Upper lobe of left lung (tissue), 6 donors: Measurements from ENCODE around the gene TRAFD1. TPM values are rescaled to one million over a fixed set of nuclear protein-coding genes. Genes with fewer than 3 reads are reported as not detected.

Source experiments
- ATAC-seq, 2 donors: fragments of 200-7000 bp; cut with Tn5 transposase; one replicate each; pipeline ENCODE4 v1.9.1; 2022; ENCODE audit warnings: mild to moderate bottlenecking in 2 of 2, moderate library complexity in 2 of 2; ENCODE audit not compliant: low FRiP score in 2 of 2
- DNase-seq, 2 donors: peaks; one replicate each; pipeline ENCODE4 v3.0.0-alpha.2; 2019 to 2020
- H3K27ac ChIP-seq, 4 donors: fragments of 200-600 bp; sonication (generic); one replicate each; pipeline ENCODE4 v1.5.1; 2016 to 2019
- H3K27me3 ChIP-seq, 4 donors: fragments of 200-600 bp; sonication (generic); one replicate each; pipeline ENCODE4 v1.5.1; 2017 to 2019
- H3K36me3 ChIP-seq, 4 donors: fragments of 200-600 bp; sonication (generic); one replicate each; pipeline ENCODE4 v1.5.1; 2016 to 2019
- H3K4me1 ChIP-seq, 4 donors: fragments of 200-600 bp; sonication (generic); one replicate each; pipeline ENCODE4 v1.5.1; 2018 to 2019
- H3K4me3 ChIP-seq, 4 donors: fragments of 200-600 bp; sonication (generic); one replicate each; pipeline ENCODE4 v1.5.1; 2017 to 2019; ENCODE audit warnings: mild to moderate bottlenecking in 2 of 4, moderate library complexity in 1 of 4
- H3K9me3 ChIP-seq, 4 donors: fragments of 200-600 bp; sonication (generic); one replicate each; pipeline ENCODE4 v1.5.1; 2018 to 2019
- EP300 ChIP-seq, 4 donors: sonication (generic); formaldehyde crosslinking; IDR thresholded peaks; one replicate each; pipeline ENCODE4 v1.5.1; 2017; ENCODE audit warnings: antibody characterized with exemption in 4 of 4, control low read depth in 2 of 4
- POLR2A ChIP-seq, 4 donors: fragments of 450-650 bp; IDR thresholded peaks; one replicate each; pipeline ENCODE4 v1.5.1; 2016 to 2017; ENCODE audit warnings: antibody characterized with exemption in 4 of 4, mild to moderate bottlenecking in 2 of 4
- POLR2AphosphoS5 ChIP-seq, 2 donors: sonication (generic); formaldehyde crosslinking; IDR thresholded peaks; one replicate each; pipeline ENCODE4 v1.5.1; 2017; ENCODE audit warnings: antibody characterized with exemption in 2 of 2
- WGBS, 2 donors: methylation state at CpG; one replicate each; pipeline ENCODE4 v1.1.5; 2017 to 2018; 5-methylcytosine and 5-hydroxymethylcytosine counted together
- total RNA-seq, 6 donors: library from RNA; depleted of rRNA in 4 of 6; stranded (reverse); fragments of >200 nt in 4 of 6; gene quantifications; one replicate each; pipeline versions ENCODE4 v1.1.0 to v1.2.1, GENCODE V29; 2016 to 2021
- TF ChIP-seq, protein P1 (sequence below), 6 experiments: fragments of 450-650 bp in 4 of 6; fragments of 200-600 bp in 2 of 6; sonication (generic) in 2 of 6; IDR thresholded peaks; one replicate each; pipeline ENCODE4 v1.5.1; 2016 to 2019; ENCODE audit warnings: antibody characterized with exemption in 6 of 6
- donor health status: DM: no; HTN: no; CAD: no; lungs with moderate emphysema.
- donor health status: DM: no; HTN: yes; CAD: no; lungs with severe emphysema.

The TRAFD1 gene
- total RNA-seq, 6 donors from 2014 or later: 36.9 to 75.4 (median 42.6) TPM

DNA sequence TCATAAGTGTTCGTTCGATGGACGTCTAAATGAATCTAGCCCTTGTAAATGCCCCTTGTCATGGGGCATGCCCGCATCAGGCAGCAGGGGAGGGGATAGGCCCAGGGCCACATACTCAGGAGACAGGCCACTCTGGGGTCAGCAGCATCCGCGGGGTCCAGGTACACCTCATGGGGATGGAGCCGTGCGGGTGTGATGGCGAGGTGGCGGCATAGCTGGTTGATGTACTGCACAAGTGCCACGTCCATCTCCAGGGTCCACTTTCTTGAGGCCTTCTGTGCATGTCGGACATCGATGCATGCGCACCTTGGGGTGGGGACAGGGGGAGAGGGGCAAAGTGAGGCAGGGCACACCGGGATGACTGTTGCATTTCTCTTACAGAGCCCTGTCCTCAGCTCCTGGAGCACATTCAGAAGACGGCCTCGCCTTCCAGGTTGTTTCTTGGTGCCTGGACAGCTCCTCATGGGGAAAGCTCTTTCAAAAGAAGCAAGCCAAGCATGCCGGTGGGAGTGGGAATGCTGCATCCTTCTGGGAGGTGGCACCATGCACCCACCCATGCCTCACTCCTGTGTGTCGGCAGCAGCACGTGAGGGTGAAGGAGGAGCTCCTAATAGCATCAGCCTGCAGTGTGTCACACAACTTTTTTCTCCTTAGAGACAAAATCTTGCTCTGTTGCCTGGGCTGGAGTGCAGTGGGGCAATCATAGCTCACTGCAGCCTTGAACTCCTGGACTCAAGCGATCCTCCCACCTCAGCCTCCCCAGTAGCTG lies 47.4 kb downstream of the TRAFD1 start:
- no peak overlapping the region for H3K4me3 ChIP-seq
- H3K27ac ChIP-seq: no peak overlapping the region
- no peaks in the 10 kb centered on the region for H3K27me3 ChIP-seq
- TF ChIP-seq EP300 (IDR thresholded peaks at IDR 0.05) (no peak), POLR2AphosphoS5 (IDR thresholded peaks at IDR 0.05) (no peak), POLR2A (IDR thresholded peaks at IDR 0.05) (no peak)
- TF ChIP-seq, protein P1, sequence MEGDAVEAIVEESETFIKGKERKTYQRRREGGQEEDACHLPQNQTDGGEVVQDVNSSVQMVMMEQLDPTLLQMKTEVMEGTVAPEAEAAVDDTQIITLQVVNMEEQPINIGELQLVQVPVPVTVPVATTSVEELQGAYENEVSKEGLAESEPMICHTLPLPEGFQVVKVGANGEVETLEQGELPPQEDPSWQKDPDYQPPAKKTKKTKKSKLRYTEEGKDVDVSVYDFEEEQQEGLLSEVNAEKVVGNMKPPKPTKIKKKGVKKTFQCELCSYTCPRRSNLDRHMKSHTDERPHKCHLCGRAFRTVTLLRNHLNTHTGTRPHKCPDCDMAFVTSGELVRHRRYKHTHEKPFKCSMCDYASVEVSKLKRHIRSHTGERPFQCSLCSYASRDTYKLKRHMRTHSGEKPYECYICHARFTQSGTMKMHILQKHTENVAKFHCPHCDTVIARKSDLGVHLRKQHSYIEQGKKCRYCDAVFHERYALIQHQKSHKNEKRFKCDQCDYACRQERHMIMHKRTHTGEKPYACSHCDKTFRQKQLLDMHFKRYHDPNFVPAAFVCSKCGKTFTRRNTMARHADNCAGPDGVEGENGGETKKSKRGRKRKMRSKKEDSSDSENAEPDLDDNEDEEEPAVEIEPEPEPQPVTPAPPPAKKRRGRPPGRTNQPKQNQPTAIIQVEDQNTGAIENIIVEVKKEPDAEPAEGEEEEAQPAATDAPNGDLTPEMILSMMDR (IDR thresholded peaks at IDR 0.05): no peak
- WGBS, 2 donors: 94 to 99% methylated on average over 16 to 21 of the region's 21 CpGs
- H3K9me3 ChIP-seq: no peaks in the 10 kb centered on the region
- H3K4me1 ChIP-seq: no peaks in the 10 kb centered on the region
- DNase-seq: no peak
- peaks cover 8 to 84% (median 58%) of the 10 kb centered on the region in 4 donors for H3K36me3 ChIP-seq
- ATAC-seq: no peak

DNA sequence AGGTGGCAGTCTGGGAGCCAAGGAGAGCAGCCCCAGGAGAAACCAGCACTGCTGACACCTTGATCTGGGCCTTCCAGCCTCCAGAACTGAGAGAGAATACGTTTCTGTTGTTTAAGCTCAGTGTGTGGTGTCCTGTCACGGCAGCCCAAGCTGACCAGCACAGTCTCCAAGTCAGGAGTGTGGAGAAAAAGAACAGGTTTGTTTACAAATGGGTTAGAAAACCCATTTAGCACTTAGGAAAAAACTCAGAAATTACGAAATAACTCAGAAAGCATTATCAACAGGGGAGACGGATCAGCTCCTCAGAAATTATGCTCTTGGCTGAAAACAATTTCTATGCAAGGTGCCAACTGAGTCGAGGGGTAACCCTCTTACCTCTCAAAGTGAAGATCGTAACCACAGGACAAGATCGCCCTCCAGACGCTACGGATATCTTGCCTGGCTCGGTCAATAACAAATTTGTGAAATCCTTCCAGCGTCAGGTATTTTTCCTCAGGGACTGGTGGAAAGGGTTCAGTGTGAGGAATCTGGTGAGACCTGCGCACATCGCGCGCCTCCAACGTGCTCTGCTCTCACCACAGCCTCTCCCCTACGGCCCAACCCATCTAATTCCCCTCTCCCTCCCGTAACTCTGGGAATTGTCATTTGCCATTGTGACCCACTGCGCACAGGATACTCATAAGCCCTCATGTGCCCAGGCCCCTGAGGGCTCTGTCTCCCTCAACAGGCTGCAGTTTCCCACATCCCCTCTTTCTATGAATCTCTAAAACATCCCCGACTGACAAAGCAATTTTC lies 50.2 kb downstream of the TRAFD1 start:
- Histone ChIP-seq H3K27ac (no peak overlapping the region), H3K27me3 (no peaks in the 10 kb centered on the region), H3K4me1 (no peaks in the 10 kb centered on the region), H3K9me3 (no peaks in the 10 kb centered on the region), H3K4me3 (no peak overlapping the region), H3K36me3 (peaks cover 20 to 88% (median 72%) of the 10 kb centered on the region in 4 donors)
- TF ChIP-seq, protein P1 (IDR thresholded peaks at IDR 0.05): no peak
- TF ChIP-seq POLR2A (IDR thresholded peaks at IDR 0.05): no peak
- no peak for TF ChIP-seq POLR2AphosphoS5 (IDR thresholded peaks at IDR 0.05)
- TF ChIP-seq EP300 (IDR thresholded peaks at IDR 0.05): no peak
- 92 to 96% methylated on average over 20 of the region's 20 CpGs for WGBS, 2 donors
- no peak for ATAC-seq
- DNase-seq: no peak

DNA sequence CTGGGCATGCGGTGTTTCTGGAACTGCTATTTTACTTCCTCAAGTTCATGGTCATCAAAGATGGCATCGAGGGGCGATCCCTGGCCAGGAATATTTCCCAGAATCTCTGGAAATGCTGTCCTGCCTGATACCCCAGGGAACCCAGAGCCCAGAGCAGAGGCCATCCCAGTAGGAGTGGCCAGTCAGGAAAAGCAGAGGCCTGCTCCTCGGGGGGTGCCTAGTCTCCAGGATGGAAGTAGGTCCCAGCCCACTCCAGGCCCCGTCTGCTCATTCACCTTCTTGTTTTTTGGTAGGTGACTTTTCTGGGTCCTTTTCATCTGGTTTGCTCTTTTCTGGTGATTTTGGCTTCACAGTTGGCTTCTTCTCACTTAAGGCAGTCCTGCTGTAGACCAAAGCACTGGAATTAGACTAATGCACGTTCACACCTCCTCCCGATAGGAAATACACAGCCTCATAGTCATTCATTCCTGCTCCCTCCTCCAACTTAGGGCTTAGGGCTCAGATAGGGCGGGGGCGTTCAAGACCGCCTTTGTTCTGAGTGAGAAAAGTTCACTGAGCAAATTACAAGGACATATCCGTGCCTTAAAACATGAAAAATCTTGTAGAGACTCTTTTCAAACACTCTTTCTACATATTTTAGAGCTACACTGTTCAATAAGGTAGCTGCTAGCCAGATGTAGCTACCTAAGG lies 51.1 kb downstream of the TRAFD1 start:
- Histone ChIP-seq H3K36me3 (peaks cover 16 to 87% (median 65%) of the 10 kb centered on the region in 4 donors), H3K27me3 (no peaks in the 10 kb centered on the region), H3K27ac (no peak overlapping the region), H3K4me3 (no peak overlapping the region), H3K9me3 (no peaks in the 10 kb centered on the region), H3K4me1 (no peaks in the 10 kb centered on the region)
- 91 to 92% methylated on average over 11 of the region's 11 CpGs for WGBS, 2 donors
- DNase-seq (no peak), ATAC-seq (no peak)
- TF ChIP-seq POLR2A (IDR thresholded peaks at IDR 0.05) (no peak), EP300 (IDR thresholded peaks at IDR 0.05) (no peak), POLR2AphosphoS5 (IDR thresholded peaks at IDR 0.05) (no peak)
- TF ChIP-seq, protein P1 (IDR thresholded peaks at IDR 0.05): no peak

DNA sequence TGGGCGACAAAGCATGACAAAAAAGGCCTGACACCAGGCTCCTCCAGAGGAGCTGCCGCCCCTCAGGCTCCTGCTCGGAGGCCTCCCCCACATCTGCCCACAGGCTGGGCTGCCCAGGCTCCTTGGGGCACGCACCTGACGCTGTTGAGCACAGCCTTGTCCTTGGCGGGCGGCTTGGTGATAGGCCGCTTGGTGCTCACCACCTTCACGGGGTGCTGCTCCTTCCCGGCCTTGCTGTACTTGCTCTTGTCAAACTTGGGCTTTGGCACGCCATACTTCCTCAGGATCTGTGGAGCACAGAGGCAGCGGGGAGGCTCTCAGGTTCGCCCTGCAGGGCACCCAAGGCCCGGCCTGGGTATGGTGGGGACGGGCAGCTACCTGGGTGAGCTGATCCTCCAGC lies 53.4 kb downstream of the TRAFD1 start:
- TF ChIP-seq EP300 (IDR thresholded peaks at IDR 0.05): no peak
- H3K4me3 ChIP-seq: no peak overlapping the region
- H3K4me1 ChIP-seq: no peaks in the 10 kb centered on the region
- ATAC-seq (no peak), DNase-seq (peak in 1 of 2 donors; percentile 65)
- no peak overlapping the region for H3K27ac ChIP-seq
- H3K27me3 ChIP-seq: no peaks in the 10 kb centered on the region
- H3K9me3 ChIP-seq: no peaks in the 10 kb centered on the region
- WGBS, 2 donors: 96 to 97% methylated on average over 4 to 15 of the region's 15 CpGs
- H3K36me3 ChIP-seq: peaks cover 16 to 87% (median 53%) of the 10 kb centered on the region in 4 donors

DNA sequence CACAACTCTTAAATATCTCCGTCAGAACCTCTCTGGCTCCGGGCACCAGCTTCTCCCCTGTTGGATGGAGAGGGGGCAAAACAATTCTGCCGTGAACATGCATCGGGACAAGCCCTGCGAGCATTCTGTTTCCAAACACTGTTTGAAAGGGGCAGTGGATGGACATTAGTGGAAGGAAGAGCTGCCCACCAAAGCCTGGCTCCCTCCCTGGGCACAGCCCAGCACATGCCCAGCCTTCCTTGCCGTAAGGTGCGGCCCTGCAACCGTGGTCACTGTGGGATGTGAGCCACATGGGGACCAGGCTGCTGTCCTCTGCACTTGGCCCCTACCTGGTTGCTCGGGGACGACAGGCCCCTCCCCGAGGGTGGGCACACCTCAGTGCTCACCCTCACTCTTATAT lies 54.0 kb downstream of the TRAFD1 start:
- ATAC-seq (no peak), DNase-seq (no peak)
- H3K27ac ChIP-seq: no peak overlapping the region
- H3K36me3 ChIP-seq: peaks cover 16 to 88% (median 58%) of the 10 kb centered on the region in 4 donors
- H3K9me3 ChIP-seq: no peaks in the 10 kb centered on the region
- H3K4me3 ChIP-seq: no peak overlapping the region
- no peaks in the 10 kb centered on the region for H3K4me1 ChIP-seq
- 93 to 97% methylated on average over 5 to 8 of the region's 11 CpGs for WGBS, 2 donors
- TF ChIP-seq POLR2AphosphoS5 (IDR thresholded peaks at IDR 0.05) (no peak), POLR2A (IDR thresholded peaks at IDR 0.05) (no peak), EP300 (IDR thresholded peaks at IDR 0.05) (no peak)
- TF ChIP-seq, protein P1 (IDR thresholded peaks at IDR 0.05): no peak
- no peaks in the 10 kb centered on the region for H3K27me3 ChIP-seq
